ENCODE data around the gene RPP25L.
A peak's percentile ranks its signal among the peaks of the same experiment; 100 is the strongest.

The RPP25L gene

DNA sequence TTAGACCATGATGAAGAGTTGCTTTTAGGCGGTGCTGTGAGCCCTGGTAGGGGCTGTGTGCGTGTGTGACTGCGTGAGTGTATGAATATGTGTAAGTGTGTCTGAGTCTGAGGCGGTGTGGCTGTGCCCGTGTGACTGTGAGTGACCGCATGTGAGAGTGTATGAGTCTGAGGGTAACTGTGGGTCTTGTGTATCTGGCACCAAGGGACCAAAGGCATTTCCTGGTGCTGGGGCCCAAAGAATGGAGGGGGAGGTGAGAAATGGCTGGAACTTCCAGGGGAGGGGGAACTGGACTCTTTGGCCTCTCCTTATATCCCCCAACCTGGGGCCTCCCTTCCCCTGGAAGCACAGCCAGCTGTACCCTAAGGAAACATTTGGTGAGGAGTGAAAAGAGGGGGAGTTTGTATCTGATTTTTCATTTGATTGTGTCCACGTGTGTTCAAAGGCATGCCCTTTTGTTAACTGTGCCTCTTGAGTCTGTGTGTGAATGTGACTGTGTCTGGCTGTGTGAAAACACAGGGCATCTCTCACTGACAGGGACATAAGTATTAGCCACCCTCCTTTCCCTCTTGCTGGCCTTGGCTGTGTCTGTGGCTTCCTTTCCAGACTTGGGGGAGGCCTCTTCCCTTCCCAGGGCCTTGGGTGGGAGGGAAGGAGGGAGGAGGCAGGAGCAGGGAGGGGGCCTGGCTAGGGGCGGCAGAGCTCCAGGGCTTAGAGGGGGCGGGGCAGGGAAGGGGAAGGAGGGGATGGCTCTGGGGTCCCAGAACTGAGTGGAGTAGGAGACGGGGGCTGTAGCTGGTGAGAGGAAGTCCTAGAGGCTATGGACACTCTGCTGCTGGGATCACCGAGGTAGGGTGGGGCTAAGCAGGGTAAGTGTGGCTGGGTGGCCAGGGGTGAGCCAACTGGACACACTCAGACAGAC, 41.5 kb upstream of the RPP25L start:
- H3K4me3 ChIP-seq (ENCODE audit: control insufficient read depth in 1 of 7, extremely low read depth in 1 of 7, insufficient read depth in 4 of 7, low read depth in 2 of 7, low read length in 6 of 7), result no peak overlapping the region
- ChIA-PET POLR2A (no interaction called here), CTCF (interaction anchor here (1.0 to 2.0 kb wide), 5 partner anchors 8 to 152 kb away, joined by 3 to 6 read pairs (median 3); no protein-coding TSS in a partner anchor)
- no peak for DNase-seq
- no peaks in the 10 kb centered on the region for H3K9me3 ChIP-seq (ENCODE audit: control extremely low read depth in 1 of 5, control insufficient read depth in 4 of 5, insufficient read depth in 2 of 5, low read depth in 1 of 5, low read length in 4 of 5)
- H3K27ac ChIP-seq (ENCODE audit: insufficient read depth in 1 of 2, low read depth in 1 of 2, low read length in 2 of 2, poor library complexity in 1 of 2, severe bottlenecking in 2 of 2), result no peak overlapping the region
- WGBS (ENCODE audit: insufficient coverage), result 53% methylated on average over 8 of the region's 11 CpGs
- H3K36me3 ChIP-seq (ENCODE audit: control insufficient read depth in 4 of 4, insufficient read depth in 4 of 4, low read length in 3 of 4), result peaks cover 3 to 30% (median 16%) of the 10 kb centered on the region in 4 experiments
- no peaks in the 10 kb centered on the region for H3K27me3 ChIP-seq (replicated peaks in 2 of 5; ENCODE audit: control insufficient read depth in 4 of 5, insufficient read depth in 5 of 5, low read length in 4 of 5)
- H3K4me1 ChIP-seq (ENCODE audit: control extremely low read depth in 1 of 4, control insufficient read depth in 4 of 4, insufficient read depth in 4 of 4, low read length in 3 of 4), result peaks cover 0 to 24% (median 19%) of the 10 kb centered on the region in 4 experiments

- H3K4me1 ChIP-seq (ENCODE audit: control extremely low read depth in 1 of 4, control insufficient read depth in 4 of 4, insufficient read depth in 4 of 4, low read length in 3 of 4), result peaks cover 2 to 27% (median 26%) of the 10 kb centered on the region in 4 experiments
- no peaks in the 10 kb centered on the region for H3K9me3 ChIP-seq (ENCODE audit: control extremely low read depth in 1 of 5, control insufficient read depth in 4 of 5, insufficient read depth in 2 of 5, low read depth in 1 of 5, low read length in 4 of 5)
- DNase-seq, result no peak
- WGBS (ENCODE audit: insufficient coverage), result 77% methylated on average over 5 of the region's 5 CpGs
- H3K27ac ChIP-seq (ENCODE audit: insufficient read depth in 1 of 2, low read depth in 1 of 2, low read length in 2 of 2, poor library complexity in 1 of 2, severe bottlenecking in 2 of 2), result no peak overlapping the region
- H3K36me3 ChIP-seq (ENCODE audit: control insufficient read depth in 4 of 4, insufficient read depth in 4 of 4, low read length in 3 of 4), result peaks cover 6 to 37% (median 17%) of the 10 kb centered on the region in 4 experiments
- ChIA-PET POLR2A (no interaction called here), CTCF (interaction anchor here (1.0 kb wide), 1 partner anchor 15 kb away, joined by 3 read pairs; no protein-coding TSS in a partner anchor)
- H3K4me3 ChIP-seq (ENCODE audit: control insufficient read depth in 1 of 7, extremely low read depth in 1 of 7, insufficient read depth in 4 of 7, low read depth in 2 of 7, low read length in 6 of 7), result peak overlapping the region in 1 of 7 experiments; percentile 29
- no peaks in the 10 kb centered on the region for H3K27me3 ChIP-seq (replicated peaks in 2 of 5; ENCODE audit: control insufficient read depth in 4 of 5, insufficient read depth in 5 of 5, low read length in 4 of 5)
Measured at GRCh38 chr9:34652602-34653000, 40.7 kb upstream of the RPP25L start.

GRCh38 chr9:34651876-34652601, 40.1 kb upstream of the RPP25L start, which contains the start of gene IL11RA:
TSS of gene IL11RA (plus strand) at chr9:34652185. CDS start at chr9:34655218, 3,033 bp downstream.
- peak in 2 of 3 donors; percentile 61 to 66 for DNase-seq
- POLR2A ChIA-PET, result no interaction called here

DNA sequence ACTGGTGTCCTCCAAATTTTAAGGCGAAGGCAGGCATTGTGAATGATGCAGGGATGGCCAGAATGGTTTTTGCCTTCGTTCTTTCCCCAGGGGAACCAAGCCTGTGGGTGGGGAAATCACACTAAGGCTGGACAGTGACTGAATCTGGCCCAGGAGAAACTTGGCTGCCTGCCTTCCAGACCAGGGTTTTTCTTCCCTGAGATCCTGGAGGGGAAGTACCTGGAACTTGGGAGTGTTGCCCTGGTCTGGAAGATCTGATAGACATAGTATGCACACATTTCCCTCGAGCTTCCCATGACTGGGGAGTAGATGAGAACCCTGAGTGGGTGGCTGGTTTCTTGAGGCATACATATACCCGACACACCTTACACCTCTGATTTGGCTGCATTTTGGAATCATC, 39.4 kb upstream of the RPP25L start:
- H3K9me3 ChIP-seq (ENCODE audit: control extremely low read depth in 1 of 5, control insufficient read depth in 4 of 5, insufficient read depth in 2 of 5, low read depth in 1 of 5, low read length in 4 of 5), result no peaks in the 10 kb centered on the region
- H3K4me1 ChIP-seq (ENCODE audit: control extremely low read depth in 1 of 4, control insufficient read depth in 4 of 4, insufficient read depth in 4 of 4, low read length in 3 of 4), result peaks cover 7 to 35% (median 34%) of the 10 kb centered on the region in 4 experiments
- CTCF ChIA-PET, result interaction anchor here (1.2 to 2.3 kb wide), 2 partner anchors 10 to 14 kb away, joined by 3 to 8 read pairs; partner anchors contain the start of gene CCL27
- no peak overlapping the region for H3K4me3 ChIP-seq (ENCODE audit: control insufficient read depth in 1 of 7, extremely low read depth in 1 of 7, insufficient read depth in 4 of 7, low read depth in 2 of 7, low read length in 6 of 7)
- no peak for DNase-seq
- H3K36me3 ChIP-seq (ENCODE audit: control insufficient read depth in 4 of 4, insufficient read depth in 4 of 4, low read length in 3 of 4), result peaks cover 6 to 37% (median 17%) of the 10 kb centered on the region in 4 experiments
- H3K27ac ChIP-seq (ENCODE audit: insufficient read depth in 1 of 2, low read depth in 1 of 2, low read length in 2 of 2, poor library complexity in 1 of 2, severe bottlenecking in 2 of 2), result no peak overlapping the region
- POLR2A ChIA-PET, result no interaction called here
- WGBS (ENCODE audit: insufficient coverage), result 100% methylated on average over 2 of the region's 4 CpGs
- no peaks in the 10 kb centered on the region for H3K27me3 ChIP-seq (replicated peaks in 2 of 5; ENCODE audit: control insufficient read depth in 4 of 5, insufficient read depth in 5 of 5, low read length in 4 of 5)

More at GRCh38 chr9:34651876-34652601, 40.1 kb upstream of the RPP25L start, which contains the start of gene IL11RA:
- H3K36me3 ChIP-seq (ENCODE audit: control insufficient read depth in 4 of 4, insufficient read depth in 4 of 4, low read length in 3 of 4), result peaks cover 6 to 37% (median 17%) of the 10 kb centered on the region in 4 experiments
- H3K4me1 ChIP-seq (ENCODE audit: control extremely low read depth in 1 of 4, control insufficient read depth in 4 of 4, insufficient read depth in 4 of 4, low read length in 3 of 4), result peaks cover 7 to 33% (median 31%) of the 10 kb centered on the region in 4 experiments
- H3K9me3 ChIP-seq (ENCODE audit: control extremely low read depth in 1 of 5, control insufficient read depth in 4 of 5, insufficient read depth in 2 of 5, low read depth in 1 of 5, low read length in 4 of 5), result no peaks in the 10 kb centered on the region
- H3K4me3 ChIP-seq (ENCODE audit: control insufficient read depth in 1 of 7, extremely low read depth in 1 of 7, insufficient read depth in 4 of 7, low read depth in 2 of 7, low read length in 6 of 7), result peak within 1 kb of the TSS in 2 of 7 experiments; percentile 25 to 29
- 48% methylated on average over 19 of the region's 24 CpGs for WGBS (ENCODE audit: insufficient coverage)
- H3K27ac ChIP-seq (ENCODE audit: insufficient read depth in 1 of 2, low read depth in 1 of 2, low read length in 2 of 2, poor library complexity in 1 of 2, severe bottlenecking in 2 of 2), result no peak within 1 kb of the TSS
- CTCF ChIA-PET, result interaction anchor here (2.3 kb wide), 1 partner anchor 9 kb away, joined by 8 read pairs; the partner anchor contains the start of gene CCL27
- H3K27me3 ChIP-seq (replicated peaks in 2 of 5; ENCODE audit: control insufficient read depth in 4 of 5, insufficient read depth in 5 of 5, low read length in 4 of 5), result no peaks in the 10 kb centered on the region

- ChIA-PET CTCF (interaction anchor here (0.9 to 2.3 kb wide), 3 partner anchors 11 to 26 kb away, joined by 3 to 8 read pairs (median 3); partner anchors contain the start of gene CCL27), POLR2A (no interaction called here)
- H3K4me3 ChIP-seq (ENCODE audit: control insufficient read depth in 1 of 7, extremely low read depth in 1 of 7, insufficient read depth in 4 of 7, low read depth in 2 of 7, low read length in 6 of 7), result no peak overlapping the region
- no peaks in the 10 kb centered on the region for H3K27me3 ChIP-seq (replicated peaks in 2 of 5; ENCODE audit: control insufficient read depth in 4 of 5, insufficient read depth in 5 of 5, low read length in 4 of 5)
- H3K9me3 ChIP-seq (ENCODE audit: control extremely low read depth in 1 of 5, control insufficient read depth in 4 of 5, insufficient read depth in 2 of 5, low read depth in 1 of 5, low read length in 4 of 5), result no peaks in the 10 kb centered on the region
- DNase-seq, result no peak
- H3K36me3 ChIP-seq (ENCODE audit: control insufficient read depth in 4 of 4, insufficient read depth in 4 of 4, low read length in 3 of 4), result peaks cover 6 to 37% (median 17%) of the 10 kb centered on the region in 4 experiments
- 100% methylated on average over 2 of the region's 5 CpGs for whole genome bisulfite sequencing (ENCODE audit: insufficient coverage)
- no peak overlapping the region for H3K27ac ChIP-seq (ENCODE audit: insufficient read depth in 1 of 2, low read depth in 1 of 2, low read length in 2 of 2, poor library complexity in 1 of 2, severe bottlenecking in 2 of 2)
- peaks cover 9 to 40% (median 38%) of the 10 kb centered on the region in 4 experiments for H3K4me1 ChIP-seq (ENCODE audit: control extremely low read depth in 1 of 4, control insufficient read depth in 4 of 4, insufficient read depth in 4 of 4, low read length in 3 of 4)
Measured at GRCh38 chr9:34650816-34651215, 38.9 kb upstream of the RPP25L start.

DNA sequence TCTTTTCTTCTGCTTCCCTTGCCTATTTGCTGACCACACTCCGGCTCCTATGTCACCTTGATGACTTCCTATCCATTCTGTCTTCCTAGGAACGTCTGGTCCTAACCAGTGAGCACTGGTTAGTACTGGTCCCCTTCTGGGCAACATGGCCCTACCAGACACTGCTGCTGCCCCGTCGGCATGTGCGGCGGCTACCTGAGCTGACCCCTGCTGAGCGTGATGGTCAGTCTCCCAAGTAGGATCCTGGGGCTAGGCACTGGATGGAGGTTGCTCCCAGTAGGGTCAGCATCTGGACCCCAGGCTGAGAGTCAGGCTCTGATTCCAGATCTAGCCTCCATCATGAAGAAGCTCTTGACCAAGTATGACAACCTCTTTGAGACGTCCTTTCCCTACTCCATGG, 36.8 kb upstream of the RPP25L start:
- Histone ChIP-seq H3K4me3 (ENCODE audit: control insufficient read depth in 1 of 7, extremely low read depth in 1 of 7, insufficient read depth in 4 of 7, low read depth in 2 of 7, low read length in 6 of 7) (no peak overlapping the region), H3K36me3 (ENCODE audit: control insufficient read depth in 4 of 4, insufficient read depth in 4 of 4, low read length in 3 of 4) (peaks cover 6 to 37% (median 17%) of the 10 kb centered on the region in 4 experiments), H3K4me1 (ENCODE audit: control extremely low read depth in 1 of 4, control insufficient read depth in 4 of 4, insufficient read depth in 4 of 4, low read length in 3 of 4) (peaks cover 9 to 37% (median 36%) of the 10 kb centered on the region in 4 experiments), H3K27ac (ENCODE audit: insufficient read depth in 1 of 2, low read depth in 1 of 2, low read length in 2 of 2, poor library complexity in 1 of 2, severe bottlenecking in 2 of 2) (no peak overlapping the region), H3K9me3 (ENCODE audit: control extremely low read depth in 1 of 5, control insufficient read depth in 4 of 5, insufficient read depth in 2 of 5, low read depth in 1 of 5, low read length in 4 of 5) (no peaks in the 10 kb centered on the region), H3K27me3 (replicated peaks in 2 of 5; ENCODE audit: control insufficient read depth in 4 of 5, insufficient read depth in 5 of 5, low read length in 4 of 5) (no peaks in the 10 kb centered on the region)
- DNase-seq, result no peak
- POLR2A ChIA-PET, result interaction anchor here (0.7 to 1.3 kb wide), 2 partner anchors 13 to 1125 kb away, joined by 3 to 5 read pairs; no protein-coding TSS in a partner anchor
- 94% methylated on average over 8 of the region's 8 CpGs for WGBS (ENCODE audit: insufficient coverage)
- CTCF ChIA-PET, result interaction anchor here (1.4 to 7.8 kb wide), 3 partner anchors 12 to 31 kb away, joined by 4 to 96 read pairs (median 84); partner anchors contain the start of genes CCL27 and SIGMAR1
